ENCODE measurements around the gene IKBIP.
A peak's percentile ranks its signal among the peaks of the same experiment; 100 is the strongest.

GRCh38 chr12:98644712-98645571 is at the start of gene IKBIP, which contains the start of gene APAF1:
- TF ChIP-seq, protein P1, sequence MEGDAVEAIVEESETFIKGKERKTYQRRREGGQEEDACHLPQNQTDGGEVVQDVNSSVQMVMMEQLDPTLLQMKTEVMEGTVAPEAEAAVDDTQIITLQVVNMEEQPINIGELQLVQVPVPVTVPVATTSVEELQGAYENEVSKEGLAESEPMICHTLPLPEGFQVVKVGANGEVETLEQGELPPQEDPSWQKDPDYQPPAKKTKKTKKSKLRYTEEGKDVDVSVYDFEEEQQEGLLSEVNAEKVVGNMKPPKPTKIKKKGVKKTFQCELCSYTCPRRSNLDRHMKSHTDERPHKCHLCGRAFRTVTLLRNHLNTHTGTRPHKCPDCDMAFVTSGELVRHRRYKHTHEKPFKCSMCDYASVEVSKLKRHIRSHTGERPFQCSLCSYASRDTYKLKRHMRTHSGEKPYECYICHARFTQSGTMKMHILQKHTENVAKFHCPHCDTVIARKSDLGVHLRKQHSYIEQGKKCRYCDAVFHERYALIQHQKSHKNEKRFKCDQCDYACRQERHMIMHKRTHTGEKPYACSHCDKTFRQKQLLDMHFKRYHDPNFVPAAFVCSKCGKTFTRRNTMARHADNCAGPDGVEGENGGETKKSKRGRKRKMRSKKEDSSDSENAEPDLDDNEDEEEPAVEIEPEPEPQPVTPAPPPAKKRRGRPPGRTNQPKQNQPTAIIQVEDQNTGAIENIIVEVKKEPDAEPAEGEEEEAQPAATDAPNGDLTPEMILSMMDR (IDR thresholded peaks at IDR 0.05), result peak in 1 of 6 experiments; percentile 26
- peak in 3 of 4 donors; percentile 54 to 88 (median 79) for TF ChIP-seq POLR2A (IDR thresholded peaks at IDR 0.05)
